Renal cortex interstitium (tissue), 11 donors: ENCODE results near the gene SEMG2. TPM values are rescaled to one million over a fixed set of nuclear protein-coding genes. Genes with fewer than 3 reads are reported as not detected.

Experiments
- DNase-seq, 11 donors: peaks; one replicate each; pipeline ENCODE4 v3.0.0-alpha.2; 2013; ENCODE audit warnings: low read depth in 9 of 11, low spot score in 4 of 11; ENCODE audit errors: extremely low read depth in 1 of 11
- polyA plus RNA-seq, 3 donors: library from polyadenylated mRNA; unstranded; fragments of 120-200 nt; gene quantifications; one replicate each; pipeline ENCODE4 v1.2.1, GENCODE V29; 2013; ENCODE audit not compliant: insufficient read length in 3 of 3

Gene SEMG2
- polyA plus RNA-seq, 3 donors: 0.17 TPM; not detected in 2

DNA sequence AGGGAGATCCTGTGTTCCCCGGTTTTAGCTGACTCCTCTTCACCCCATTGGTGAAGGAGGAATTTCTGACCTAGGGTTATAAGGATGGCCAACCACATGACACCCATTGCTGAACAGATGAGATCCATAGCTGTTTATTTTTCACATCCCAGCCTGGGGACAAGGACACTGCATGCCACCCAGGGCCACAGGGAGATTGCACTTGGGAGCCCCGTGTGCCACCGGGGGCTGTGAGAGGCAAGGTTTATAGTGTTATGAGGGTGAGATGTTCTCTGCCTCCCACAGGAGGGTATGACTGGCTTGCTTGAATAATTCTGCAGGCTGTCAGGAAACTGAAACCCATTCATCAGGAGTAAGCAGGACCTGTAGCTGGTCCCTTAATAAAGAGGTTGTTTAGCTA, 47.9 kb downstream of the SEMG2 start:
- DNase-seq: no peak

DNA sequence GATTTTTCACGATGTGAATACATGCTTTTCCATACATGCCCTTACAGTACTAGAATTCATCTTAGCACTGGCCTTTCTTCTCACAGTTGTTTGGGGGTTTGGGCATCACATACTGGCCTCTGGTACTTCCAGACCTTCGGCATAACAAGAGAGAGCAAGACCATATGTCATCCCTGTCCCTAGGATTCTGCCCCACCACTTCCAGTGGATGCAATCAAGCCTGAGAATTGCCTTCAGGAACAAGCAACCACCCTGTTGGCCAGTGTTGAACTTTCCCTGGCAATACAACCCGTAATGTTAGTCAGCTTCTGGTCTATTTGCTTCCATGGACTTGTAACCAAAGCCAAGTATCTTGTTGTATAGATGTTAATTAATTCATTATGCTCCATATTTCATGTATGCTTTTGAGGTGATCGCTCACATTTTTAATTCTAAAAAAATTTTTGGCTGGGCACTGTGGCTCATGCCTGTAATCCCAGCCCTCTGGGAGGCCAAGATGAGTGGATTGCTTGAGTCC, 48.6 kb downstream of the SEMG2 start:
- no peak for DNase-seq

Other genes with a start within 250 kb of the SEMG2 start
- under 1 TPM; 0.42 to 0.65 (median 0.62) TPM for gene KCNS1, start 120.2 kb upstream of the SEMG2 start, polyA plus RNA-seq
- gene WFDC5, start 106.2 kb upstream of the SEMG2 start, polyA plus RNA-seq: not detected
- not detected for gene WFDC12, start 96.9 kb upstream of the SEMG2 start, polyA plus RNA-seq
- not detected for gene PI3, start 46.5 kb upstream of the SEMG2 start, polyA plus RNA-seq
- not detected for gene SEMG1, start 14.3 kb upstream of the SEMG2 start, polyA plus RNA-seq
- 1 to 10 TPM in 1 of 3 donors, under 1 TPM in 1, not detected in 1; 0.34 to 1.3 TPM for gene SLPI, start 33.2 kb downstream of the SEMG2 start, polyA plus RNA-seq
- gene RBPJL, start 85.5 kb downstream of the SEMG2 start, polyA plus RNA-seq: under 1 TPM in 1 of 3 donors, not detected in 2; 0.20 TPM
- under 1 TPM; 0.17 to 0.55 (median 0.41) TPM for gene MATN4, start 86.9 kb downstream of the SEMG2 start, polyA plus RNA-seq
- gene SDC4, start 127.1 kb downstream of the SEMG2 start, polyA plus RNA-seq: 100 to 1,000 TPM; 130 to 177 (median 159) TPM
- gene SYS1, start 141.8 kb downstream of the SEMG2 start, polyA plus RNA-seq: 10 to 100 TPM; 32.5 to 34.1 (median 33.7) TPM
- gene TP53TG5, start 157.0 kb downstream of the SEMG2 start, polyA plus RNA-seq: 1 to 10 TPM; 1.0 to 1.6 (median 1.2) TPM
- 10 to 100 TPM; 22.2 to 24.7 (median 24.3) TPM for gene DBNDD2, start 186.9 kb downstream of the SEMG2 start, polyA plus RNA-seq
- gene PIGT, start 194.8 kb downstream of the SEMG2 start, polyA plus RNA-seq: 10 to 100 TPM; 74.4 to 98.7 (median 91.9) TPM
- gene WFDC2, start 248.4 kb downstream of the SEMG2 start, polyA plus RNA-seq: 100 to 1,000 TPM; 123 to 249 (median 182) TPM